CD14-positive monocyte (primary cell): ENCODE measurements around the gene CXCR4. TPM values are rescaled to one million over a fixed set of nuclear protein-coding genes. Genes with fewer than 3 reads are reported as not detected.
A peak's percentile ranks its signal among the peaks of the same experiment; 100 is the strongest.

Experiments
- DNase-seq, 3 donors: peaks; one replicate each; pipeline ENCODE4 v3.0.0-alpha.2; 2011 to 2022
- H2AFZ ChIP-seq: 2 replicates; pipeline ENCODE4 v1.6.0; 2012; ENCODE audit warnings: mild to moderate bottlenecking, low read depth, low read length, inconsistent platforms; ENCODE audit not compliant: insufficient read depth, poor library complexity, severe bottlenecking
- H3K27ac ChIP-seq, 2 donors: 1 replicate in 1 of 2; 2 replicates in 1 of 2; pipeline ENCODE4 v1.5.1; 2012 to 2013; ENCODE audit warnings: low read length in 2 of 2, control low read depth in 1 of 2, inconsistent platforms in 1 of 2, low read depth in 1 of 2, mild to moderate bottlenecking in 1 of 2
- H3K27me3 ChIP-seq, 2 donors: one replicate each; pipeline versions ENCODE4 v1.6.0 to v1.6.1; 2011 to 2013; ENCODE audit warnings: low read length in 2 of 2; ENCODE audit not compliant: control insufficient read depth in 2 of 2, insufficient read depth in 2 of 2
- H3K36me3 ChIP-seq, 2 donors: replicated peaks in 1 of 2; 1 replicate in 1 of 2; 2 replicates in 1 of 2; pipeline versions ENCODE4 v1.5.1 to v1.6.1; 2012 to 2013; ENCODE audit warnings: low read length in 2 of 2, control low read depth in 1 of 2, inconsistent platforms in 1 of 2, mild to moderate bottlenecking in 1 of 2; ENCODE audit not compliant: insufficient read depth in 2 of 2, control insufficient read depth in 1 of 2
- H3K4me1 ChIP-seq, 2 donors: 1 replicate in 1 of 2; 2 replicates in 1 of 2; pipeline versions ENCODE4 v1.5.1 to v1.6.1; 2012 to 2013; ENCODE audit warnings: low read length in 2 of 2, control low read depth in 1 of 2, inconsistent platforms in 1 of 2, mild to moderate bottlenecking in 1 of 2, moderate library complexity in 1 of 2; ENCODE audit not compliant: insufficient read depth in 2 of 2, control insufficient read depth in 1 of 2
- H3K4me2 ChIP-seq: replicated peaks from 2 replicates; pipeline ENCODE3; 2012; ENCODE audit warnings: low read length, moderate library complexity, mild to moderate bottlenecking; ENCODE audit not compliant: poor library complexity, severe bottlenecking; ENCODE audit errors: extremely low read depth
- H3K4me3 ChIP-seq, 3 experiments: fragments of 200-600 bp in 1 of 3; sonication (generic) in 1 of 3; replicated peaks in 1 of 3; 1 replicate in 2 of 3; 2 replicates in 1 of 3; pipeline ENCODE4 v1.5.1; 2011 to 2013; ENCODE audit warnings: low read length in 3 of 3, mild to moderate bottlenecking in 3 of 3, control low read depth in 2 of 3, low read depth in 2 of 3, inconsistent platforms in 1 of 3, moderate library complexity in 1 of 3
- H3K79me2 ChIP-seq: 2 replicates; pipeline ENCODE4 v1.6.0; 2012; ENCODE audit warnings: mild to moderate bottlenecking, control low read depth, inconsistent platforms, low read length, moderate library complexity; ENCODE audit not compliant: insufficient read depth
- H3K9ac ChIP-seq: 2 replicates; pipeline ENCODE4 v1.6.0; 2017; ENCODE audit warnings: low read length, mild to moderate bottlenecking; ENCODE audit not compliant: insufficient read depth, poor library complexity, severe bottlenecking
- H3K9me3 ChIP-seq, 2 donors: replicated peaks in 1 of 2; 1 replicate in 1 of 2; 2 replicates in 1 of 2; pipeline versions ENCODE4 v1.5.1 to v1.6.1; 2012 to 2013; ENCODE audit warnings: low read length in 2 of 2, control low read depth in 1 of 2; ENCODE audit not compliant: control insufficient read depth in 1 of 2, insufficient read depth in 1 of 2
- H4K20me1 ChIP-seq: 2 replicates; pipeline ENCODE4 v1.6.0; 2012; ENCODE audit warnings: mild to moderate bottlenecking, low read length, control low read depth, moderate library complexity; ENCODE audit not compliant: insufficient read depth
- H3K27ac Mint-ChIP-seq, 7 donors: one replicate each; pipeline ENCODE4 v1.8.0; 2020; ENCODE audit warnings: mild to moderate bottlenecking in 7 of 7, mixed read lengths in 7 of 7, moderate library complexity in 6 of 7, inconsistent platforms in 2 of 7
- H3K27me3 Mint-ChIP-seq, 3 donors: one replicate each; pipeline ENCODE4 v1.8.0; 2021 to 2022; ENCODE audit warnings: low read depth in 3 of 3, mild to moderate bottlenecking in 3 of 3, mixed read lengths in 3 of 3, moderate library complexity in 3 of 3, inconsistent platforms in 1 of 3
- H3K36me3 Mint-ChIP-seq, 2 donors: one replicate each; pipeline ENCODE4 v1.8.0; 2020; ENCODE audit warnings: mixed read lengths in 2 of 2, inconsistent platforms in 1 of 2, mild to moderate bottlenecking in 1 of 2
- H3K4me1 Mint-ChIP-seq: one replicate; pipeline ENCODE4 v1.8.0; 2020; ENCODE audit warnings: mild to moderate bottlenecking, mixed read lengths
- H3K4me3 Mint-ChIP-seq, 2 donors: one replicate each; pipeline ENCODE4 v1.8.0; 2020; ENCODE audit warnings: mild to moderate bottlenecking in 2 of 2, mixed read lengths in 2 of 2, moderate library complexity in 1 of 2
- H3K9me3 Mint-ChIP-seq, 7 donors: one replicate each; pipeline ENCODE4 v1.8.0; 2020 to 2022; ENCODE audit warnings: mixed read lengths in 7 of 7, mild to moderate bottlenecking in 6 of 7, moderate library complexity in 6 of 7, inconsistent platforms in 2 of 7
- WGBS: methylation state at CpG from one replicate; pipeline ENCODE4 v1.1.5; 2013; ENCODE audit warnings: missing lambda C conversion rate; ENCODE audit not compliant: insufficient coverage; 5-methylcytosine and 5-hydroxymethylcytosine counted together
- intact Hi-C, 2 donors: fragments of 100-400 bp; cut with micrococcal nuclease; formaldehyde crosslinking; loops; one replicate each; pipeline versions ENCODE4 v1.15.0 to v1.15.1; 2023
- polyA plus RNA-seq, 3 donors: library from polyadenylated mRNA; depleted of rRNA in 1 of 3; unstranded in 2 of 3; stranded (reverse) in 1 of 3; fragments of 300-500 nt in 2 of 3; fragments of >200 nt in 1 of 3; fragmentation: Illumina TruSeq in 2 of 3; gene quantifications; 1 replicate in 2 of 3; 2 replicates in 1 of 3; pipeline ENCODE4 v1.2.3, GENCODE V29; 2012 to 2021
- TF ChIP-seq, protein P1 (sequence below): fragments of 200-600 bp; IDR thresholded peaks from one replicate; pipeline ENCODE4 v1.8.0; 2022; ENCODE audit warnings: antibody characterized with exemption, mild to moderate bottlenecking

Gene CXCR4
- polyA plus RNA-seq, 3 donors: 140 to 1,274 (median 391) TPM

DNA sequence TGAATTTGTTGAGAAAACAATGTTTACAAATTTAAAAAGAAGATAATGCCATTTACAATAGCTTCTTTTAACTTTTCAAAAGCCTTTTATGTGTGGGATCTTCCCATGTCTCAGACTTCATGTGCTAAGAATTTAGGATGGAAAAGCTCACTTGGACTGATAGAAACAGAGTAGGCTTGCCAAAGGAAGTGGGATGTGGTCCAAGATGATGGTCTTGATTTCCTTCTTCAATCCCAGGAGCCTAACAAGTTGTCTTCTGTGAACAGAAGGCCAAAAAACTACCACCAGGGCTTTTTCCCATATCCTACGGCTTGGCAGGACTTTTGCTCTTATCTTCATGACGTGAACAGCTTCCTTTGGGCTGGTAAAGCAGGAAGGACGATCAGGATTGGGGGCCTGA, 9.5 kb downstream of the CXCR4 start:
- TF ChIP-seq, protein P1, sequence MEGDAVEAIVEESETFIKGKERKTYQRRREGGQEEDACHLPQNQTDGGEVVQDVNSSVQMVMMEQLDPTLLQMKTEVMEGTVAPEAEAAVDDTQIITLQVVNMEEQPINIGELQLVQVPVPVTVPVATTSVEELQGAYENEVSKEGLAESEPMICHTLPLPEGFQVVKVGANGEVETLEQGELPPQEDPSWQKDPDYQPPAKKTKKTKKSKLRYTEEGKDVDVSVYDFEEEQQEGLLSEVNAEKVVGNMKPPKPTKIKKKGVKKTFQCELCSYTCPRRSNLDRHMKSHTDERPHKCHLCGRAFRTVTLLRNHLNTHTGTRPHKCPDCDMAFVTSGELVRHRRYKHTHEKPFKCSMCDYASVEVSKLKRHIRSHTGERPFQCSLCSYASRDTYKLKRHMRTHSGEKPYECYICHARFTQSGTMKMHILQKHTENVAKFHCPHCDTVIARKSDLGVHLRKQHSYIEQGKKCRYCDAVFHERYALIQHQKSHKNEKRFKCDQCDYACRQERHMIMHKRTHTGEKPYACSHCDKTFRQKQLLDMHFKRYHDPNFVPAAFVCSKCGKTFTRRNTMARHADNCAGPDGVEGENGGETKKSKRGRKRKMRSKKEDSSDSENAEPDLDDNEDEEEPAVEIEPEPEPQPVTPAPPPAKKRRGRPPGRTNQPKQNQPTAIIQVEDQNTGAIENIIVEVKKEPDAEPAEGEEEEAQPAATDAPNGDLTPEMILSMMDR: no peak
- no peak overlapping the region for H2AFZ ChIP-seq
- H3K9me3 ChIP-seq: no peaks in the 10 kb centered on the region
- no peak overlapping the region for H3K9ac ChIP-seq
- H3K27ac ChIP-seq: no peak overlapping the region
- no peak overlapping the region for H3K4me2 ChIP-seq
- peaks cover 2 to 4% of the 10 kb centered on the region in 2 donors for H3K36me3 Mint-ChIP-seq
- peaks cover 50% of the 10 kb centered on the region for H3K4me1 Mint-ChIP-seq
- H3K27ac Mint-ChIP-seq: peak overlapping the region in 1 of 7 donors; percentile 41
- H3K4me3 Mint-ChIP-seq: no peak overlapping the region
- intact Hi-C loops: no loop called here
- peaks cover 48 to 51% of the 10 kb centered on the region in 2 donors for H3K4me1 ChIP-seq
- peaks cover 0 to 3% (median 0%) of the 10 kb centered on the region in 7 donors for H3K9me3 Mint-ChIP-seq
- no peak for DNase-seq
- H3K4me3 ChIP-seq: no peak overlapping the region
- H4K20me1 ChIP-seq: no peaks in the 10 kb centered on the region
- H3K79me2 ChIP-seq: peaks cover 23% of the 10 kb centered on the region
- 100% methylated on average over 2 of the region's 3 CpGs for WGBS
- H3K36me3 ChIP-seq: no peaks in the 10 kb centered on the region
- H3K27me3 Mint-ChIP-seq: peaks cover 0 to 3% (median 0%) of the 10 kb centered on the region in 3 donors
- no peaks in the 10 kb centered on the region for H3K27me3 ChIP-seq

DNA sequence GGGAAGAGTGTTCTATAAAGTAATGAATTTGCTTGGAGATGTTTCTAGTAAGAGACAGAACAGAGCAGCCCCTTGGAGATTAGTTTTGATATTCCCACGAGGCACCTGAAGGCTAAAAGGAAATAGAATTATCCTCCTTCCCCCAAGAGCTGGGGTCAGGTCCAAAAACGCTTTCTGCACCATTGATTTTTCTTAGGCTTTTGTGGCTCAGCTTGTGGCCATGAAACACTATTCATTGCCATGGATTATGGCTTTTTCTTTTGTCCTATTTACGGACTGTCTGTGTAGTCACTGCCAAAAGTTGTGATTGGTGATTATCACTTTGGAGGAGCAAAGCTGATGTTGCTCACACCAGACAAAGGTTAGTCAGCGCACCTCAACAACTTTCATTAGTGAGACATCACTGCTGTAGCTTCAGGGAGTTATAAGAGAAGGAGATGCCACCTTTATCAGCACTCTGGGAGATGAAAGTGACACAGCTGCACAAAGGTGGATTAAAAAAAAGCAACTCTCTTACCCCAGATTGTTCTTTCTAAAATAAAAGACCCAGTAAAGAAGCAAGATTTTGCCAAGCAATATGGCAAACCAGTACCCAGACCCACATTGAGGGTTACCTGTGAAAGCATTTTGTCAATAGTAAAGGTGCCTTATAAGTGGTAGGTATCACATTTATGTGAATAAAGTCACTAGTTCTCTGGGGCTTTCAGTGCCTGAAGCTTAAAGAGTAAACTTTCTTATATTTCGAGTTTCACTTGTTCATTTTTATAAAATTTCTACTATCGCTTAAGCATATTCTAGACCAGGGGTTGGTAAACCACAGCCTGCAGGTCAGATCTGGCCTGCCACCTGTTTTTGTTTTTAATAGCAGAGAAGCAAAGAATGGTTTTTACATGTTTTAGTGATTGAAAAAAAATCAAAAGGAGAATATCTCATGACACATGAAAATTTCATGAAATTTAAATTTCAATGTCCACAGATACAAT, 10.6 kb downstream of the CXCR4 start:
- TF ChIP-seq, protein P1: no peak
- H3K4me2 ChIP-seq: peak overlapping the region; percentile 28
- H3K27ac ChIP-seq: peak overlapping the region in 1 of 2 donors; percentile 45
- Mint-ChIP-seq H3K9me3 (peaks cover 0 to 3% (median 0%) of the 10 kb centered on the region in 7 donors), H3K27me3 (peaks cover 0 to 3% (median 0%) of the 10 kb centered on the region in 3 donors), H3K36me3 (no peaks in the 10 kb centered on the region), H3K4me1 (peaks cover 39% of the 10 kb centered on the region), H3K27ac (peak overlapping the region in 4 of 7 donors; percentile 67 to 90 (median 86)), H3K4me3 (no peak overlapping the region)
- H3K36me3 ChIP-seq: no peaks in the 10 kb centered on the region
- no peak overlapping the region for H3K4me3 ChIP-seq
- no peak overlapping the region for H2AFZ ChIP-seq
- WGBS: 100% methylated on average over 1 of the region's 6 CpGs
- H4K20me1 ChIP-seq: no peaks in the 10 kb centered on the region
- H3K27me3 ChIP-seq: no peaks in the 10 kb centered on the region
- DNase-seq: no peak
- H3K9ac ChIP-seq: no peak overlapping the region
- H3K9me3 ChIP-seq: no peaks in the 10 kb centered on the region
- H3K79me2 ChIP-seq: peaks cover 13% of the 10 kb centered on the region
- peaks cover 36 to 40% of the 10 kb centered on the region in 2 donors for H3K4me1 ChIP-seq
- intact Hi-C loops: no loop called here
